Endothelial cell of coronary artery (primary cell): ENCODE results near the gene RTCB. TPM values are rescaled to one million over a fixed set of nuclear protein-coding genes. Genes with fewer than 3 reads are reported as not detected.

Experiments used
- total RNA-seq: library from RNA; depleted of rRNA; stranded (reverse); fragments of >200 nt; gene quantifications from 2 replicates; pipeline ENCODE4 v1.2.3, GENCODE V29; 2014

The RTCB gene
- total RNA-seq = 158 and 189 TPM in 2 replicates

DNA sequence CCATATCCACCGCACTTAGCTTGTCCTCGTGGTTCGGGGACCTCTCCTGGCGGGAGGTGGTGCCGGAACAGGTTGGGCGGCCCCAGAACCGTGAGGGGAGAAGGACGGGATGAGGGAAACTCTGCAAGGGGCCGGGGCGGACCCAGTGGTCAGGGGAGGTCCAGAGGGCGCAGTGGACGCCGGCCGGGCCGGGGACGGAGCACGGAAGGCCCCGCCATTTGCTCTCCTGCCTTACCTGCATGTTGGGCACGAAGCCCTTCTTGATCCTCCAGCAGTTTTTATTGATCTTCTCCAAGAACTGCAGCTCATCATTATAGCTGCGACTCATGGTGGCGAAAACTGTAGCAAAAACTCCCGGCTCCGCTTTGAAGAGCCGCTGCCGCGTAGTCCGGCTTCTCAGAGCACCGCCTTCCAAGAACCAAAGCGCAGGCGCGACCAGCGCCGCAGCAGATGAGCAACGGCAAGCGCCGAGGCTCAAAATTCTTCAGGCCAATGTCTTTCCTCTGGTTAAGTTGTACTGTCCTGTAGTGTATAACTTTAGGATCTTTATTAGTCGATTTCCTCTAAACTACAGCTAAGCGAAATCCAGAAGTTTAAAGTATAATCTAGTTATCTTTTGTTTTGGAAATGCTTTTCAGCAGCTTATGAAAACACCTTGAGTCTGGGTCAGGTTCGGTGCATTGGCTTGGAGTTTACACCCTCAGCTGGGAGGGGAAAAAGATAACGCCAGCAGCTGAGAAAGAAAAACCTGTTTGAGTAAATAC is at the start of gene RTCB:
Gene RTCB, minus strand, starts transcription at position 419 of the 764 bp plus-strand sequence. Its CDS starts 91 bp downstream, at position 328.

DNA sequence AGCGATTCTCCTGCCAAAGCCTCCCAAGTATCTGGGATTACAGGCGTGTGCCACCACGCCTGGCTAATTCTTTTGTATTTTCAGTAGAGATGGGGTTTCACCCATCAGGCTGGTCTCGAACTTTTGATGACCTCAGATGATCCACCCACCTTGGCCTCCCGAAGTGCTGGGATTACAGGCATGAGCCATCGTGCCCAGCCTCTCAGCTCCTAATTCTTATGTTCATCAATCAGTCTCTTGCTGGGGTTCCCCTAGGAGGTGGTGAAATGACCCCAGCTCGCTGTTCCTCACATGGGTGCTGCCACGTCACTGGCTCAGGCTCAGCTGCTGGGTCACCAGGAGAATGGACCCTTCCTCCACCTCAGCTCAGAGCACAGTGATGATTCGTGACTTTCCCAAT is 54.5 kb downstream of the RTCB start, which contains the start of gene RFPL3:
Gene RFPL3, plus strand, starts transcription at position 301 of the 400 bp plus-strand sequence. CDS start 205 bp downstream, outside the sequence.

Other genes starting within 250 kb of the RTCB start
- gene RFPL2, start 207.2 kb downstream of the RTCB start, total RNA-seq = not detected in 2 replicates
- 0.94 and 2.1 TPM in 2 replicates for gene SLC5A4, start 156.9 kb downstream of the RTCB start, total RNA-seq
- gene RFPL3, start 54.4 kb downstream of the RTCB start, total RNA-seq = not detected in 2 replicates
- not detected in 2 replicates for gene BPIFC, start 52.2 kb upstream of the RTCB start, total RNA-seq
- gene FBXO7, start 62.6 kb upstream of the RTCB start, total RNA-seq = 42.8 and 47.1 TPM in 2 replicates